ENCODE results near the gene APOO. TPM values are rescaled to one million over a fixed set of nuclear protein-coding genes. Genes with fewer than 3 reads are reported as not detected.
A peak's percentile ranks its signal among the peaks of the same experiment; 100 is the strongest.

Gene APOO
- polyA plus RNA-seq, 2 of the 4 experiments (the other 2 are of a cell fraction): 33.5 to 59.4 TPM

DNA sequence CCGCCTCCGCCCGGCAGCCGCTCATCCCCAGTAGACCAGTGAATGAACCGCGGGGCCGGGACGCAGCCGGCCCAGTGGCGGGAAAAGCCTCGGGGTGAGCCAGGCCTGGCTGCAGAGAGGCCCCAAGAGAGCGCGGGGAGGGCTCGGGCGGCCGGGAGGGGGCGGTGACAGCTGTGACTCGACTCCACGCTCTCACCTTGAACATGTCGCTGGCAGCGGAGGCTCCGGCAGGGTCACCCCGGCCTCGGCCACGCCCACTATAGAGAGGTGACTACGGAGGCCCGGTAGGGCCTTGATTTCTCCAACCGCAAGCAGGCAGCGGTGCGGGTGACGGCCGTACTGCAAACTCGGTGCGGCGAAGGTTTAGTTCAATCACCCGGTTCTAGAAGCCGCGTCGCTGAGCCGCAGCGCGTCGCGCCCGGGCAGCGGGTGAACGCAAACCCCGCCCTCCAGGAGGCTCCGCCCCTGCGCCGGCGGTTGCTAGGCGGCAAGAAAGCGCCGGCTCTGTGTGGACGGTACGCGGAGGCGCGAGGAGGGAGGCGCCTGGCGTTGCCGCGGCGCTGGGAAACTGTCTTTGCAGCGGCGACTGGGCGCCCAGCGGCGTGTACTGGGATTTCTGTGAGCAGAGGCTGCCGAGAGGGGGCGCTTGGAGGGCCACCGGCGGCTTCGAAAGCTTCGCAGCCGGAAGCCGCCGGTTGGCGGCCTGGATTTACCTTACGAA is at the start of gene APOO, which contains the start of gene CXorf58 (continued):
- TF ChIP-seq MAZ (IDR thresholded peaks at IDR 0.05; ENCODE audit: borderline replicate concordance, low read depth, low read length) (no peak), MAX (IDR thresholded peaks at IDR 0.05) (peak; percentile 69; the same call in 1 of the 2 replicates), JUNB (IDR thresholded peaks at IDR 0.05) (no peak), NFE2L2 (conservative IDR thresholded peaks at IDR 0.05; ENCODE audit: low read length) (no peak), RFX5 (IDR thresholded peaks at IDR 0.05) (no peak), TP53 (CRISPR knock-in tag; IDR thresholded peaks at IDR 0.05) (no peak), RAD21 (conservative IDR thresholded peaks at IDR 0.05 in 1 of 2, IDR thresholded peaks at IDR 0.05 in 1 of 2) (peak; percentile 57 to 64), RCOR1 (IDR thresholded peaks at IDR 0.05; ENCODE audit: low read depth, low read length) (no peak), ZC3H11A (IDR thresholded peaks at IDR 0.05) (no peak), MAFK (IDR thresholded peaks at IDR 0.05; ENCODE audit: partially characterized antibody) (no peak), KDM1A (IDR thresholded peaks at IDR 0.05; ENCODE audit: low read depth) (no peak), REST (IDR thresholded peaks at IDR 0.05) (no peak), SMC3 (IDR thresholded peaks at IDR 0.05) (peak; percentile 75), NPAS2 (CRISPR knock-in tag; IDR thresholded peaks at IDR 0.05; ENCODE audit: borderline replicate concordance) (no peak), CHD2 (IDR thresholded peaks at IDR 0.05; ENCODE audit: low read length, partially characterized antibody) (no peak), PBX3 (IDR thresholded peaks at IDR 0.05) (no peak), RARB (CRISPR knock-in tag; IDR thresholded peaks at IDR 0.05) (no peak), FOXS1 (CRISPR knock-in tag; IDR thresholded peaks at IDR 0.05) (no peak), CHD4 (IDR thresholded peaks at IDR 0.05; ENCODE audit: borderline replicate concordance) (no peak), HOXB13 (CRISPR knock-in tag; IDR thresholded peaks at IDR 0.05; ENCODE audit: low read depth) (no peak), NR3C1 (IDR thresholded peaks at IDR 0.05) (no peak)
- TF ChIP-seq, protein P1, sequence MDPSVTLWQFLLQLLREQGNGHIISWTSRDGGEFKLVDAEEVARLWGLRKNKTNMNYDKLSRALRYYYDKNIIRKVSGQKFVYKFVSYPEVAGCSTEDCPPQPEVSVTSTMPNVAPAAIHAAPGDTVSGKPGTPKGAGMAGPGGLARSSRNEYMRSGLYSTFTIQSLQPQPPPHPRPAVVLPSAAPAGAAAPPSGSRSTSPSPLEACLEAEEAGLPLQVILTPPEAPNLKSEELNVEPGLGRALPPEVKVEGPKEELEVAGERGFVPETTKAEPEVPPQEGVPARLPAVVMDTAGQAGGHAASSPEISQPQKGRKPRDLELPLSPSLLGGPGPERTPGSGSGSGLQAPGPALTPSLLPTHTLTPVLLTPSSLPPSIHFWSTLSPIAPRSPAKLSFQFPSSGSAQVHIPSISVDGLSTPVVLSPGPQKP (IDR thresholded peaks at IDR 0.05; ENCODE audit: low read depth, low read length): no peak
- TF ChIP-seq, protein P2, sequence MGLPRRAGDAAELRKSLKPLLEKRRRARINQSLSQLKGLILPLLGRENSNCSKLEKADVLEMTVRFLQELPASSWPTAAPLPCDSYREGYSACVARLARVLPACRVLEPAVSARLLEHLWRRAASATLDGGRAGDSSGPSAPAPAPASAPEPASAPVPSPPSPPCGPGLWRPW (IDR thresholded peaks at IDR 0.05): no peak

DNA sequence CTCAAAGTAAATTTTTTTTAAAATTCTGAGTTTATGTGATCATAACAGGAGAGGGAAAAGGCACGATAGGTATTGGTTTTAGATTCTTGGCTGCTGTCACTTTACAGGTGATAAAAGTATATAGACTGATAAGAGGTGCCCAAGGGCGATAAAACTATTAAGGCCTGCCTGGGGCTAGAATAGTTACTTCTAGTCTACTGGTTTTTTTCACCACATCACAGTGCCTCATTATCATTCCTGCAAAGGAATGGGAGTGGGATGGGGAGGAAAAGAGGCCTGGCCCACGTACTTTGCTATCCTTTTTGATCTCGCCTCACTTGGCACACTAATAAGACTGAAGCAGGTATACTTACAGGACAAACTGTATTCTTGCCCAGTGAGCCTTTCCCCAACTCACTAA is 46.7 kb upstream of the APOO start:
- POLR2A ChIA-PET: no interaction called here

More for the DNA sequence above, 46.7 kb upstream of the APOO start:
- ATAC-seq (no peak), FAIRE-seq (no peak), DNase-seq (ENCODE audit: low read depth in 1 of 2, low spot score in 1 of 2) (no peak)
- H3K4me1 ChIP-seq: peaks cover 16% of the 10 kb centered on the region; the same call in 2 of the 3 replicates
- no peak overlapping the region for H3K4me2 ChIP-seq
- no peak overlapping the region for H3K4me3 ChIP-seq
- TF ChIP-seq, protein P2 (IDR thresholded peaks at IDR 0.05): no peak
- no peak for TF ChIP-seq HDAC2 (IDR thresholded peaks at IDR 0.05)
- no peak for TF ChIP-seq MYC (IDR thresholded peaks at IDR 0.05; ENCODE audit: borderline replicate concordance, low read length)
- TF ChIP-seq REST (IDR thresholded peaks at IDR 0.05): no peak
- 90% methylated on average over 4 of the region's 4 CpGs for WGBS (ENCODE audit: missing lambda C conversion rate)
- no peak overlapping the region for H3K27ac ChIP-seq
- H3K9me3 ChIP-seq: no peaks in the 10 kb centered on the region
- CTCF ChIA-PET: no interaction called here
